OCI-LY7 (cell line): Measurements from ENCODE around the gene FHIT.

Experiments
- EZH2phosphoT487 ChIP-seq: fragments of 200-600 bp; sonication (generic); IDR thresholded peaks from 2 replicates; pipeline ENCODE4 v1.6.1; 2018; ENCODE audit warnings: low read depth, borderline replicate concordance, mild to moderate bottlenecking, mixed run types, antibody characterized with exemption, low read length, moderate library complexity, mixed read lengths
- TF ChIP-seq, protein P1 (sequence below): fragments of 200-600 bp; sonication (generic); conservative IDR thresholded peaks from 2 replicates; pipeline ENCODE4 v1.5.1; 2014; ENCODE audit warnings: mild to moderate bottlenecking, antibody characterized with exemption, low read length, moderate library complexity, mixed read lengths

DNA sequence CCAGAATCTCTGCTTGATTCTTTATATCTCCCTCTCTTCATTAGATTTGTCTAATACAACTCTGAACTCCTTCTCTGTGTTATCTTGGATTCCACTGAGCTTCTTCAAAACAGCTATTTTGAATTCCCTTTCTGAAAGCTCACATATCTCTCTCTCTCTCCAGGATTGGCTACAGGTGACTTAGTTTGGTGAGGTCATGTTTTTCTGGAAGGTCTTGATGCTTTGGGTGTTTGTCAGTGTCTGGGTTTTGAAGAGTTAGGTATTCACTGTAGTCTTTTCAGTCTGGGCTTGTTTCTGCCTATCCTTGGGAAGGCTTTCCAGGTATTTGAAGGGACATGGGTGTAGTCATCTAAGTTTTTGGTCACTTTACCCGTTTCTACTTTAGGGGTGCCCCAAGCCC, 781.8 kb downstream of the FHIT start:
- TF ChIP-seq, protein P1, sequence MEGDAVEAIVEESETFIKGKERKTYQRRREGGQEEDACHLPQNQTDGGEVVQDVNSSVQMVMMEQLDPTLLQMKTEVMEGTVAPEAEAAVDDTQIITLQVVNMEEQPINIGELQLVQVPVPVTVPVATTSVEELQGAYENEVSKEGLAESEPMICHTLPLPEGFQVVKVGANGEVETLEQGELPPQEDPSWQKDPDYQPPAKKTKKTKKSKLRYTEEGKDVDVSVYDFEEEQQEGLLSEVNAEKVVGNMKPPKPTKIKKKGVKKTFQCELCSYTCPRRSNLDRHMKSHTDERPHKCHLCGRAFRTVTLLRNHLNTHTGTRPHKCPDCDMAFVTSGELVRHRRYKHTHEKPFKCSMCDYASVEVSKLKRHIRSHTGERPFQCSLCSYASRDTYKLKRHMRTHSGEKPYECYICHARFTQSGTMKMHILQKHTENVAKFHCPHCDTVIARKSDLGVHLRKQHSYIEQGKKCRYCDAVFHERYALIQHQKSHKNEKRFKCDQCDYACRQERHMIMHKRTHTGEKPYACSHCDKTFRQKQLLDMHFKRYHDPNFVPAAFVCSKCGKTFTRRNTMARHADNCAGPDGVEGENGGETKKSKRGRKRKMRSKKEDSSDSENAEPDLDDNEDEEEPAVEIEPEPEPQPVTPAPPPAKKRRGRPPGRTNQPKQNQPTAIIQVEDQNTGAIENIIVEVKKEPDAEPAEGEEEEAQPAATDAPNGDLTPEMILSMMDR = no peak
- no peak for TF ChIP-seq EZH2phosphoT487
